ENCODE results near the gene JAKMIP1.

- no peak for TF ChIP-seq CTCF (IDR thresholded peaks at IDR 0.05)
- TF ChIP-seq POLR2A (IDR thresholded peaks at IDR 0.05): no peak
Observed at GRCh38 chr4:6235901-6236640, 35.7 kb upstream of the JAKMIP1 start.

Data from lower leg skin (tissue), 3 donors.